Glomerular visceral epithelial cell (primary cell): ENCODE measurements around the gene HDDC2.

Experiments
- DNase-seq: peaks from one replicate; pipeline ENCODE4 v3.0.0-alpha.2; 2016; ENCODE audit errors: extremely low spot score

HDDC2 gene

DNA sequence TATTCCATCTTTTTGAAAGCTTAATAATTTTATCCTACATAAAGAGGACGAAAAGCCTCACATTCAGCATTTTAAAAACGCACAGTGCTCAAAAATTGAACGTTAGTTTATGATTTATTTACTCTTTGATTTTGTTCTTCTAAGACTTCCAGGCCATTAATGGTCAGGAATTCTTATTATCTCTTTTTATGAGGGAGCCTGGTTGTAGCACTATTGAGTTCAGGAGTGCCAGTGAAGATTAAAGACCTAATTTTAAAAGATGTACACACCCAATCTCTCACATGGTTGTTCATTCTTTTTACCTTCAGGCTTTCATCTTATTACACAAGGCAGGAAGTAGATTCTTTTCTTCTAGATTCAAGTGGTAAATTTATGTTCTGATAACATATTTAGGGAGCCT lies 68.6 kb downstream of the HDDC2 start:
- no peak for DNase-seq

DNA sequence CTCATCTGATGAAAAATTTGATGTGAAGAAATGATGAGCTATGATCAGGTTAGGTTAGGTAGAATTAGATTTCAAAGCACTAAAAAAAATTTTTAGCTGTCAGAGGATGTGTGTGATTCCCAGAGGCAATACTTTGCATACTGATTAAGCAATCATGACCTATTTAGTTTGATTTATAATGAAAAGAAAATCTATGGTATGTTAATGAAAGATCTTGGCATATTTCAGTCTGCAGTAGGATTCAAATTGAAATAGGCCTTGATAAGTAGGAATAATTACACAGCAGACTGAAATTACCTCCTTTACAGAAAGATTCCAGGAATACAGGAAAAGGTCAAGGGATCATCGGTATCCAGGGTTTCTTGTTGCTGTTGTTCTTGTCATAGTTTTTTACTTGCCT lies 69.3 kb downstream of the HDDC2 start:
- no peak for DNase-seq

DNA sequence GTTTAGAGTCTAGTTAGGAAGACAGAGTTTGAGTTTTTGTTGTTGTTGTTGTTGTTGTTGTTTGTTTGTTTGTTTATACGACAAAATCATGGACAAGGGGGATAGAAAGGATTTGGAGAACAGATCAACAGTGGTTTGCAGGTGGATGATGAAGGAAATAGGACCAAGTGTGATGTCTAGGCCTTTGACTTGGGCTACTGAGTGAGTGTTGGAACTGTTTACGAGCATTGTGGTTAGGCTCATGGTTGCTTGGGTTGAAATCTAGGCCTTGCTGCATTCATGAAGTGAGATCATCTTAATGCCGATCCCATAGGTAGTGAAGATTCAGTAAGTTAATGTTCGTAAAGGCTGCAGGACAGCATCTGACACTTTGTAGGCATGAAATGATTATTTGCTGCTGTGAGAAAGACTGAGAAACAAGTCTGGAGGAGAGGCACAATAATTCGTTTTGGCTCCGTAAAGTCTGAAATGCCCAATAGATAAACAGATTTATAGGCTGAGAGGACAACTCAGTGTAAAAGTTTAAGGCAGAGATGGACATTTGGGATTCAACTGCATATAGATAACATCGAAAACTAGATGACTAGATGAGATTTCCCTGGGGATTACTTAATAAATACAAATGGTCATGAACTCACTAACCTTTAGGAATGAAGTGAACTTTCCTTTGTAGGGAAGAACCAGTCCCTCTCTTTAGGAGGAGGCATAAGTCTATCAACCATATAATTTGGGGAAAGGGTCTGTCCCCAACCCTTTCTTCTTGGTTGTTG lies 70.0 kb downstream of the HDDC2 start:
- no peak for DNase-seq

DNA sequence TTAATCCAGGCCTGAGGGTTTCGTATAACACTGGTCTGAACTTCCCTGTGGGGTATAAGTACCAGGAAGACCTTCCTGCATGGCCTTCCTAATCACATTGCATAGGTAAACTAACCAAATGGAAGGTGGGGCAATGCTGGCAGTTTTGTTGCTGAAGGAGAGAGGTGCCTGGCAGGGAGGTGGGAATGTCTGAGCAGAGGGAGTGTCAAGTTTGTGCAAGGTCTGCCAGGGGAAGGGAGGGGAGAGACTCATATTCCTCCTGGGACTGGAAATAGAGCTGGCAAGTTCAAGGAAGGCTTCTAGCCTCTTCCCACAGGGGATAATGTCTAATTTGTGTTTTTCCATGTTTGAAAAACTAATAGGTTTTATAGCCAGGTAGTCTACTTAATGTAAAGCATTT lies 70.6 kb downstream of the HDDC2 start:
- no peak for DNase-seq

DNA sequence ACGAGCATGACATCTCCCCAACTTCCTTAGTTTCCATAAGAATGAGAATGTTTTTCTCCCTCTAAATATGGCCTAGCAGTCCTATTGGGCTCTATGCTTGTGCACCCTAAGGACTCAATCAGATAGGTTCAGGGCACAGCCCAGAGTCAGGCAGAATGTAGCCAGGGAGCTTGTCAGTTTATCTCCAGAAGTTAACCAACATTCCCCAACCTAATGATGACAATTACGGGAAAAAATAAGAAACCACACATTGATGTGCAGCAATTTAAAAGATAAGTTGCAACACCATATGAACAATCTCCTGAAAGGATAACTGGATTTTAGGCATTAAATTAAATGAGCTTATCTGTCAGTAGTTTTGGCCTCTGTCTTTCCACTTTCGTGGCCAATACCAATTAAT lies 71.1 kb downstream of the HDDC2 start:
- DNase-seq: no peak

DNA sequence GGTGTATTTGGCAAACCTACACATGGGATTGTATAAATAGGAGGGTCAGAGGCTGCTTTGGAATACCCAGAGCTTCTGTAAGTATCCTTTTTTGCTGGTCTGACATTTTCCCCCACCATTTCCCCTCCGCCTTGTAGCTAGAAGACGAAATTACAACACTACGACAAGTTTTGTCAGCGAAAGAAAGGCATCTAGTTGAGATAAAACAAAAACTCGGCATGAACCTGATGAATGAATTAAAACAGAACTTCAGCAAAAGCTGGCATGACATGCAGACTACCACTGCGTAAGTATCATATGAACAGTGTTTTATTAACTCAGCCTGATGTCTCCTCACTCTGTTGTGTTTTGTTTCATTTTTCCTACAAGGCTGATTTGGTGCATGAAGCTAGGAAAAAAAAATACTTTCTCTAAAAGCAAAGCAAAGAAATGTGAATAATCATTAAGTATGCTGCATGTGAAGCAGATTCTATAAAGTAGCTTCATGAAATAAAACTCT lies 72.7 kb downstream of the HDDC2 start:
- DNase-seq: no peak

DNA sequence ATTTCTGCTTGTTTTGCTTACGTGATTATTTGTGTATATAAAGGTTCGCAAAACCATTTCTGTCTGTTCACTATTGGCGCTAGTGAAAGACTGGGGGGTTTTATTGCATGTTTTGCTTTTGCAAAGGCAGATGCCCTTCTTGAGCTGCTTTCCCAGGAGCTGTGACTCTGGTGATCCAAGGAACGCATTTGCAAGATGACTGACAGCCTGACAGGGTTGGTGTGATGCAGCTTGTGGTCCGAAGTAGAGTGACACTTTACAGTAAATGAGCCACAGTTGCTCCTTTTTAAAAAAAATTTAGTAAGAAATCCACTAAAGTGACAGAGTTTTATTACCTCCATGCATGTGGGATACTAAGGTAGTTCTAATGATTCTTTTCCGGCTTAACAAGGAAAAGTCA lies 74.5 kb downstream of the HDDC2 start:
- no peak for DNase-seq
